ENCODE data around the gene CCNK.

- TF ChIP-seq EZH2phosphoT487 (IDR thresholded peaks at IDR 0.05; ENCODE audit: insufficient read depth, low read depth) (no peak), EZH2 (IDR thresholded peaks at IDR 0.05; ENCODE audit: insufficient read depth, poor library complexity, severe bottlenecking) (no peak)
Measured at GRCh38 chr14:99561864-99562263, 80.7 kb downstream of the CCNK start.
